ENCODE results near the gene THSD7B.

The THSD7B gene

GRCh38 chr2:137721733-137722132, 956.4 kb downstream of the THSD7B start:
- no peak for DNase-seq

GRCh38 chr2:137724912-137725311, 959.6 kb downstream of the THSD7B start:
- no peak for DNase-seq

All from activated CD4-positive, alpha-beta T cell treated with anti-CD3 and anti-CD28 coated beads, Interleukin-2, Interleukin-6, amounts not matched to agents 100 ng/mL and 50 ng/mL, durations not matched to agents 16 hours and 8 hours (primary cell).